ENCODE measurements around the gene PDLIM7. TPM values are rescaled to one million over a fixed set of nuclear protein-coding genes. Genes with fewer than 3 reads are reported as not detected.
"Not testable (repeated sequence)": the region's sequence is repeated elsewhere in the genome, so short reads cannot be mapped to it uniquely, and the experiment has no call there.

PDLIM7 gene
- total RNA-seq, 4 donors from 2014 or later: 316 to 1,085 (median 575) TPM

- Histone ChIP-seq H3K27me3 (no peaks in the 10 kb centered on the region), H3K27ac (replicated peaks in 1 of 4) (peak overlapping the region in 1 of 4 donors; percentile 12), H3K9me3 (no peaks in the 10 kb centered on the region), H3K4me1 (peaks cover 41 to 76% (median 55%) of the 10 kb centered on the region in 4 donors), H3K36me3 (peaks cover 18 to 85% (median 67%) of the 10 kb centered on the region in 4 donors), H3K4me3 (no peak overlapping the region)
- 87% methylated on average over 7 of the region's 7 CpGs for WGBS
- intact Hi-C loops (cut with DNase I): no loop called here
- DNase-seq (ENCODE audit: extremely low spot score): no peak
- TF ChIP-seq EP300 (IDR thresholded peaks at IDR 0.05) (no peak), POLR2A (IDR thresholded peaks at IDR 0.05; ENCODE audit: low read depth) (no peak), CTCF (IDR thresholded peaks at IDR 0.05) (no peak), POLR2AphosphoS5 (IDR thresholded peaks at IDR 0.05) (no peak)
These were observed 37.7 kb upstream of the PDLIM7 start for GRCh38 chr5:177535125-177535524.

DNA sequence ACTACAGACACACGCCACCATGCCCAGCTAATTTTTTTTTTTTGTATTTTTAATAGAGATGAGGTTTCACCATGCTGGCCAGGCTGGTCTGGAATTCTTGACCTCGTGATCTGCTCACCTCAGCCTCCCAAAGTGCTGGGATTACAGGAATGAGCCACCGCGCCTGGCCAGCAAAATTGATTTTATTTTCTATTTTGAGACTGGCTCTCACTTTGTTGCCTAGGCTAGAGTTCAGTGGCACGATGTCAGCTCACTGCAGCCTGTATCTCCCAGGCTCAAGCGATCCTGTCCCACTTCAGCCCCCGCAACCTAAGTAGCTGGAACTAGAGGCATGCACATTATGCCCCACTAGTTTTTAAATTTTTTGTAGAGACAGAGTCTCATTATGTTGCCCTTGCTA, 37.0 kb upstream of the PDLIM7 start:
- peaks cover 35 to 76% (median 55%) of the 10 kb centered on the region in 4 donors for H3K4me1 ChIP-seq
- DNase-seq (ENCODE audit: extremely low spot score); H3K4me3 ChIP-seq; intact Hi-C loops (cut with DNase I); H3K9me3 ChIP-seq; H3K27me3 ChIP-seq: not testable (repeated sequence)
- WGBS: 94% methylated on average over 7 of the region's 7 CpGs
- peaks cover 24 to 92% (median 74%) of the 10 kb centered on the region in 4 donors for H3K36me3 ChIP-seq
- H3K27ac ChIP-seq (replicated peaks in 1 of 4): peak overlapping the region in 1 of 4 donors; percentile 12

DNA sequence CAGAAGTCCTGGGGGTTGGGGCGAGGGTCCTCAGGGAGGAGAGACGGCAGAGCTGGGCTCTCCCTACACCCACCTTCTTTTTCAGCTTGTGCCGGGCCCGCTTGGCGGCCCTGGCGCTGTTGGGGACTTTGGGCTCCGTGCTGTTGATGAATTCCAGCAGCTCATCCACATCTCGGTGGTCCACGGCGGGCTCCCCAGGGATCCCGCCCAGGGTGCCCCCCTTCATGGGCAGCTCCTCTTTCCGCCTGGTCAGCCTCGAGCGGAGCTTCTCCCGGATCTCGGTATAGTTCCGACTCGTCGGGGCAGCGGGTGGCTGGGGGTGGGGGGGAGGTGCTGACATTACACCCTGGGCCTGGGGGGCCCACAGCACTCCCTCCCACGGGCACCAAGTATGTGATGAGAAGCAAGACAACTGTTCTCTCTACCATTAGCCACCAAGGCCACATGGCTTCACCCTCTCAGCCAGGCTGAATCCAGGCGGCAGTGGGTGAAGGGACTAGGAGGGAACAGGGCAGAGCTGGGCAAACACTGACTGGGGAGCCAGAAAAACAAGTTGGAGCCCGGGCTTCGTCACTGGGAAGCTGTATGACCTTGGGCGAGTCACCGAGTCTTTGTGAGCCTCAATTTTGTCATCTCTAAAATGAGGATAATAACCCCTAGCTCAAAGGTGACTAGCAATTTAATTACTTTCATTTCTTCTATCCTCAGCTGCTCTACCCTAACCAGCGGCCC, 34.0 kb upstream of the PDLIM7 start:
- Histone ChIP-seq H3K9me3 (no peaks in the 10 kb centered on the region), H3K4me3 (no peak overlapping the region), H3K27me3 (no peaks in the 10 kb centered on the region), H3K27ac (replicated peaks in 1 of 4) (peak overlapping the region in 3 of 4 donors; percentile 46 to 51 (median 49)), H3K36me3 (peaks cover 45 to 98% (median 89%) of the 10 kb centered on the region in 4 donors), H3K4me1 (peaks cover 4 to 57% (median 27%) of the 10 kb centered on the region in 4 donors)
- intact Hi-C loops (cut with DNase I): no loop called here
- no peak for DNase-seq (ENCODE audit: extremely low spot score)
- WGBS: 93% methylated on average over 9 of the region's 27 CpGs
- no peak for TF ChIP-seq EP300 (IDR thresholded peaks at IDR 0.05)
- TF ChIP-seq CTCF (IDR thresholded peaks at IDR 0.05): no peak
- no peak for TF ChIP-seq POLR2AphosphoS5 (IDR thresholded peaks at IDR 0.05)
- TF ChIP-seq POLR2A (IDR thresholded peaks at IDR 0.05; ENCODE audit: low read depth): no peak

- no peak for DNase-seq (ENCODE audit: extremely low spot score)
- TF ChIP-seq POLR2AphosphoS5 (IDR thresholded peaks at IDR 0.05): peak; percentile 7 to 25
- no peak for TF ChIP-seq CTCF (IDR thresholded peaks at IDR 0.05)
- TF ChIP-seq POLR2A (IDR thresholded peaks at IDR 0.05; ENCODE audit: low read depth): no peak
- no peak for TF ChIP-seq EP300 (IDR thresholded peaks at IDR 0.05)
- no peaks in the 10 kb centered on the region for H3K9me3 ChIP-seq
- H3K27me3 ChIP-seq: no peaks in the 10 kb centered on the region
- 63% methylated on average over 3 of the region's 3 CpGs for WGBS
- H3K27ac ChIP-seq (replicated peaks in 1 of 4): peak overlapping the region in 3 of 4 donors; percentile 31 to 49 (median 46)
- H3K36me3 ChIP-seq: peaks cover 45 to 98% (median 90%) of the 10 kb centered on the region in 4 donors
- no peak overlapping the region for H3K4me3 ChIP-seq
- intact Hi-C loops (cut with DNase I): no loop called here
- peaks cover 3 to 50% (median 21%) of the 10 kb centered on the region in 4 donors for H3K4me1 ChIP-seq
These were observed 33.2 kb upstream of the PDLIM7 start for GRCh38 chr5:177530638-177531037.

DNA sequence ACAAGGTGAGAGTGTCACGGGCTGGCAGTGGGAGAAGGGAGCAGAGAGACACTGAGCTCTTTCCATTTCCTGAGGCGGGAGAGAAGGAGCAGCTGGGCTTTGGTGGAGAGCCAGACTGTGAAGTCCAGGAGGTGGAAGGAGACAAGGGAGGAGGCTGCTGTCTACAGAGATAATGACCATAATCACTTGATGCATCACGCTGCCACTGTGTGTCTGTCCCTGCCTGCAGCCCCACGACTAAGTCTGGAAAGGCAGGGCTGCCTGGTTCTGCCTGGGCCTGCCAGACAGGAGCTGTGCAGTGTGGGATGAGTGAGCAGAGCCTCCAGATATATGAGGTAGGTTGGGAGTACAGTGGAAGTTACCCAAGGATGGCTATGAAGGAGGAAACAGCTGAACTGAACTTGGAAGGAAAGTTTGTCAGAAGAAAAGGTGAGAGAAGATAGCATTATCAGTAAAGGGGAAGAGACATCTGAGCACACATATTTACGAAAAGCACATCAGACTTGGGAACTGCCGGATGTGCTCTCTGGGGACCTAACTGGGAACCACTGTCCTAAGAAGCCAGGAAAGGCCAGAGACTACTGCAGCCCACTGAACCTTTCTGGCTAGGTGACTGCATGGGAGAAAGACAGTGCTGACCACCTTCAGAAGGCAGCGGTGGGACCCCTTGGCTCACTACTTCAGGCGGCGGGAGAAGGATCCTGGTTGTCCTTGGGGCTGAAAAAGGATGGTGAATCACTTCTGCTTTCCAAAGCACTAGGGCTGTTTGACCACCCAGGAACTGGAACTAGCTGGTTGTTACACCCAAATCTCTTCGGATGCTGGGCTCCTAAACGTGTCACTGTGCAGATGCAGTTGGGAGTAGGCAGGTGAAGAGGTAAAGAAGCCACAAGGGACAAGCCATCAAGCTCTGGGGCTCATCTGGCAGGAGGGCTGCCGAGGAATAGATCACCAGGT, 32.1 kb upstream of the PDLIM7 start:
- Histone ChIP-seq H3K4me3 (no peak overlapping the region), H3K9me3 (no peaks in the 10 kb centered on the region), H3K27me3 (no peaks in the 10 kb centered on the region), H3K4me1 (peaks cover 3 to 46% (median 22%) of the 10 kb centered on the region in 4 donors), H3K27ac (replicated peaks in 1 of 4) (peak overlapping the region in 1 of 4 donors; percentile 49), H3K36me3 (peaks cover 53 to 98% (median 95%) of the 10 kb centered on the region in 4 donors)
- 86% methylated on average over 11 of the region's 12 CpGs for WGBS
- no peak for DNase-seq (ENCODE audit: extremely low spot score)
- TF ChIP-seq EP300 (IDR thresholded peaks at IDR 0.05) (no peak), POLR2AphosphoS5 (IDR thresholded peaks at IDR 0.05) (no peak), POLR2A (IDR thresholded peaks at IDR 0.05; ENCODE audit: low read depth) (no peak), CTCF (IDR thresholded peaks at IDR 0.05) (no peak)
- intact Hi-C loops (cut with DNase I): no loop called here
